Astrocyte of the spinal cord (primary cell): ENCODE results near the gene LAMB2.

Experiments
- DNase-seq: peaks from one replicate; pipeline ENCODE4 v3.0.0; 2011; ENCODE audit warnings: low read depth, low spot score
- H3K4me3 ChIP-seq: 2 replicates; pipeline ENCODE4 v1.5.1; 2011; ENCODE audit warnings: low read depth, mild to moderate bottlenecking, low read length, moderate library complexity
- CTCF ChIP-seq: IDR thresholded peaks from 2 replicates; pipeline ENCODE4 v1.5.1; 2012; ENCODE audit warnings: low read depth, mild to moderate bottlenecking, low read length, inconsistent platforms
- in situ Hi-C: cut with HindIII; loops from 2 replicates; pipeline ENCODE4 v1.10.0; 2017; ENCODE audit warnings: low sequenced_read_pairs

LAMB2 gene

DNA sequence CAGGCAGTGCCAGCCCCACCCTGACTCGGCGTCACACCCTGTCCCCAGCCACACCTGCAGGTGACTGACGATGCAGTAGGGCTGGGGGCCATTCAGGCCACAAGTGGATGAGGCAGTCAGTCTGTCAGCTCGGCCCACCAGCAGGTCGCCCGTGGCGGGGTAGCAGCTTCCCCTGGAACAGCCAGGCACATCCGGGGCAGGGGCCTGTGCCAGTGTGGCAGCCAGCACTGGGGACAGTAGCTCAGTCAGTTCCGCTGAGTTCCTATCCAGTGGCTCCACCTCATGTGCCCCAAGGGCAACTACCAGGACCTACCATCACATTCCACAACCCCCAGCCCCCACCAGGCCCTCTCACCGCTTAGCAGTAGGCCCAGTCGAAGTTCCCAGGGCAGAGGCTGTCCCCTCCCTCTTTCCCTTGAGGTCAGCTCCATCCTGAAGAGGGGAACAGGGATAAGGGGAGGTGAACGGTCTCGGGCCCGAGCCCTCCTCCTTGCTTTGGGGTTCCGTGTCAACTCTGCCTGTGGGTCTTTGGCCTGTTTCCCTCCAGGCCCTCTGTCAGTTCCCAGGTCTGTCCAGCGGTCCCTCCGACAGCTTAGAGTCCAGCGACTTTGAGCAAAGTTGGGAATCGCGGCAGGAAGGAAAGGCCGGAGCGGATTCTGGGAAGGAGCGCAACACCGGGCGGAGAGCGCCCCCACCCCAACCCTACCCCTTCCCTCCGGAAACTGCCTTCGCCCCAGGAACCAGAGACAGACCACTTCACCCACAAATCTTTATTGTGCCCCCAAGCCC is at the start of gene LAMB2:
TSS of gene LAMB2 (minus strand) at position 614 of the 789 bp plus-strand sequence. CDS start at position 431, 183 bp downstream.
- TF ChIP-seq CTCF, result peak; percentile 25
- in situ Hi-C loops, result no loop called here
- H3K4me3 ChIP-seq, result peak within 1 kb of the TSS; percentile 81
- DNase-seq, result peak; percentile 86

GRCh38 chr3:49181351-49181750 is 48.5 kb upstream of the LAMB2 start:
- DNase-seq, result no peak
- TF ChIP-seq CTCF, result no peak
- in situ Hi-C loops, result no loop called here
- no peak overlapping the region for H3K4me3 ChIP-seq

DNA sequence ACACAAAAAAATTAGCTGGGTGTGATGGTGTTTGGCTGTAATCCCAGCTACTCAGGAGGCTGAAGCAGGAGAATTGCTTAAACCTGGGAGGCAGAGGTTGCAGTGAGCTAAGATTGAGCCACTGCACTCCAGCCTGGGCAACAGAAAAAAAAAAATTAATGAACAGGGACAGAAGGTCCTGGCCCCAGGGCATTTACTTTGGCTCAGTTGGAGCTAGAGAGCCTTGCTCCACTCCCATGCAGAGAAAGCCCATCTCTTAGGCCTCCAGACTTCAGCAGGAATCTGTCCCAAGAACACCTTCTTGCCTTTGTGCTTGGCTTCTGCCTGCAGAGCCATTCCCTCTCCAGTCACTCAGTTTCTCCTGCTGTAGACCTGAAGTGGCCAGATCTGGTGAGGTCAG is 47.3 kb upstream of the LAMB2 start:
- no peak for DNase-seq
- H3K4me3 ChIP-seq, result no peak overlapping the region
- no peak for TF ChIP-seq CTCF
- in situ Hi-C loops, result no loop called here

DNA sequence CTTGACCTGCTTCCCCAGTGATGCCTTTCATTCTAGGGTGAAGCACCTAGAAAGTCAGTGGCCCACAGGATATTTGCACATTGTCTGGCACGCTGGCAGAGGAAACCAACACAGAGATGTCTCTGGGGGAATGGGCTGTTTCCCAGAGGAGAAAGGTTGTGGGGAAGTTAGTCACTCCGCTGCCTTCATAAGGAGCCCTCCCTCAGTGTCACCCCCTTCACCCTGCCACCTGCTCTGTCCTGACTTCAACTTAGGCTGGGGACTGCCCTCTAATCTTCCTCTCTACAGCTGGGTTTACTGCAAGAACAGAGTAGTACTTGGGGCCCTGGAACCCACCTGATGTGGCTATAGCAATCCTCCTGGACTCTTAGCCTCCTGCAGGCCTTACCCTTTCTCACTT is 44.2 kb upstream of the LAMB2 start:
- in situ Hi-C loops, result no loop called here
- no peak for DNase-seq
- H3K4me3 ChIP-seq, result no peak overlapping the region
- TF ChIP-seq CTCF, result no peak

DNA sequence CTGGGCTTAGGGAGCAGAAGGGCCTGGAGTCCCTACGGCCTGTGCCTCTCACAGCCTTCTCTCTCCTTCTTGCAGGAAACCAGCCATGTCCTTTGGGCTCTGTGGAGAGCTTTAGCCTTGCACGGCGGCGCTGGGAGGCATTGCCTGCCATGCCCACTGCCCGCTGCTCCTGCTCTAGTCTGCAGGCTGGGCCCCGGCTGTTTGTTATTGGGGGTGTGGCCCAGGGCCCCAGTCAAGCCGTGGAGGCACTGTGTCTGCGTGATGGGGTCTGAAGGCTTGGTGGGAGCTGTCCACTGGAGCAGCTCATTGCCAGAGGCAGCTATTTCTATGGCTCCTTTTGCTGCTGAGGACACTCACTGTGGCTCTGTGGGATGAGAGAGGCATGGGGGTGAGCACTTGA is 42.7 kb upstream of the LAMB2 start:
- in situ Hi-C loops, result no loop called here

DNA sequence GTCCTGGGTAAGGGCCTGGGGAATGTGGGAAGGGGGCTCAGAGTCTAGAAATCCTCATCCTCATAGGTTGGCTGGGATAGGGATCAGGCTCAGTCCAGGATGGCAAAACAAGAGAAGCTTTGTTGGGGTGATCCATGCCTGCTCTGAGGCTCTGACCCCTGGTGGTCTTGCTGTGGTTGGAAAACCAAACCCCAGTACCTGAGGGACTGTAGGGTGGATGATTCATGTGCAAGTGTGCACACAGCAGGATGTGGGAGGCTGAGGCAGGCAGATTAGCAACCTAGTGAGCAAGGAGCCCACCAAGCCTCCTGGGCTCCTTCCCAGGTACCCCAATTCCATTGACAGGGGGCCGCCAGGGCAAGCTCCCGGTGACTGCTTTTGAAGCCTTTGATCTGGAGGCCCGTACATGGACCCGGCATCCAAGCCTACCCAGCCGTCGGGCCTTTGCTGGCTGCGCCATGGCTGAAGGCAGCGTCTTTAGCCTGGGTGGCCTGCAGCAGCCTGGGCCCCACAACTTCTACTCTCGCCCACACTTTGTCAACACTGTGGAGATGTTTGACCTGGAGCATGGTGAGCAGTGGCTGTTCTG is 41.6 kb upstream of the LAMB2 start:
- H3K4me3 ChIP-seq, result no peak overlapping the region
- no peak for TF ChIP-seq CTCF
- in situ Hi-C loops, result no loop called here
- DNase-seq, result no peak

More for the DNA sequence above, 42.7 kb upstream of the LAMB2 start:
- no peak for DNase-seq
- TF ChIP-seq CTCF, result no peak
- H3K4me3 ChIP-seq, result no peak overlapping the region
